HG03520 (cell line): ENCODE data around the gene CR2.
"Not testable (repeated sequence)": the region's sequence is repeated elsewhere in the genome, so short reads cannot be mapped to it uniquely, and the experiment has no call there.

Experiments used
- ATAC-seq: cut with Tn5 transposase; IDR thresholded peaks from one replicate; pipeline ENCODE4 v1.9.1; 2021; ENCODE audit warnings: mild to moderate bottlenecking, moderate library complexity; ENCODE audit not compliant: unreplicated experiment

CR2 gene

DNA sequence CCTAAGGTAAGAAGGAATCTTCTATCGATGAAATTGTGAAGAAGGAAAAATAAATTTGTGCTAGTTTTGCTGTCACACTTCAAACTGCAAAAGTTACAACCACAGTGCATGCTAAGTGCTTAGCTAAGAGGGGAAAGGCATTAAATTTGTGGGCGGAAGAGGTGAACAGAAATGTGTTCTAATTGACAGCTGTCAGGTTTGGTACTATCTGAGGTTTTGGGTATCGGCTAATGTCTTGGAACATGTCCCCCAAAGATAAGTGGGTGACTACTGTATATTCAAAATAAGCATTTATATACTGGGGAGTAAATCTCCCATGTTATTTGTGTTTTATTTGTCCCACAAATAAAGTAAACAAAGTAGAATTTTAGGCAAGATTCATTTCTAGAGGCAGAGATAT is 49.8 kb downstream of the CR2 start:
- ATAC-seq, result no peak

DNA sequence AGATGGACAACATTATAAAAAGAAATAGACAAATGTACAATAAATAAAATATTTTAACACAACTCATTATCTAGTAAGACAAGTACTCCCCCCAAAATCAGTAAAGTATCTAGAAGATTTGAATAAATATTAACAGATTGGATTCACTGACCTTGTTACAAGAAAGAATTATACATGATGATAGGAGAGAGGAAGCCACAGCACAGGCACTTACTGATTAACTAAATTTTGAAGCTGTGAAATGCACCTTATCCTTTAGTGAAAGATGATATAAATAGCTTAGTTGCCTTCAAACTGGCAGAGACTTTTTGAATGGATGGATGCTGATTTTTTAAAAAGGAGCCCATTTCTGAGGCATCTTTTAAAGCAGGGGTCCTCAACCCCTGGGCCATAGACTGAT is 50.3 kb downstream of the CR2 start:
- ATAC-seq, result no peak

DNA sequence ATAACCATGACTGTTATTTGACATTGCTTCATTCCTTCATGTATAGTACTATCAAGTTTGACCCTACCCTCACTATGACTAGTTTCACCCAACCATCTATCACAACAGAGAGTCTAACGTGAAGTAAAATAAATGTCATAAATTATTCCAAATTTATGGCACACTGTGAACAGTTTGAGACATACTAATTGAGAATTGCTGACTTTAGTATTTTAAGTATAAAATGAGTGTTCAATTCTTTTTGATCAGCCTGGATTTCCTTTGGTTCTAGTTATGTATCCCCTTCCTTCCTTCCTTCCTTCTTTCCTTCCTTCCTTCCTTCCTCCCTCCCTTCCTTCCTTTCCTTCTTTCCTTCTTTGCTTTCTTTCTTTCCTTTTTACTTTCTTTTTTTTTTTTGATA is 56.3 kb downstream of the CR2 start:
- no peak for ATAC-seq

DNA sequence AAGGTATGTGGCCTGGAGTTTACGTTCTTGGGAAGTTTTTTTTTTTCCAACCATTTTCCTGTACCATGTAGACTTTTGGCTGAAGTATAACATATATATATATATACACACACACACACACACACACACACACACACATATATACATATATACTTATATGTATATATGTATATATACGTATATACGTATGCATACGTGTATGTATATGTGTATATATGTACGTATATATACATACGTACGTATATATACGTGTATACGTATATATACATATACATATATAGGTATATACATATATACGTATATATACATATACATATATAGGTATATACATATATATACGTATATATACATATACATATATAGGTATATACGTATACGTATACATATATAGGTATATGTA is 60.8 kb downstream of the CR2 start:
- ATAC-seq, result no peak

DNA sequence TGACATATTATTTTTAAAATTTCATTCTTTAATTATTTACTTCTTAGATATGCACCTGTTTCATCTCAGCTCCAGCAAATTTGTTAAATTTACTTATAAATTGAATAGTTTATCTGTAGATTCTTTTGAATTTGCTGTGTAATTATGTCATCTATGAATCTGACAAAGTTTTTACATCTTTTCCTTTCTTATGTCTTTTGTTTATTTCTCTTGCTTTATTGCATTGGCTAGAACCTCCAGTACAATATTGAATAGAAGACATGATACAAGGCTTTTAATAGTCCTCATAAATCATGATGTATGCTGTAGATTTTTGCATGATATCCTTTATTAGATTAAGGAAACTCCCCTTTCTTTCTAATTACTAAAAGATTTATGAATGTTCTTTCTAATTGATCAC is 62.6 kb downstream of the CR2 start:
- no peak for ATAC-seq

DNA sequence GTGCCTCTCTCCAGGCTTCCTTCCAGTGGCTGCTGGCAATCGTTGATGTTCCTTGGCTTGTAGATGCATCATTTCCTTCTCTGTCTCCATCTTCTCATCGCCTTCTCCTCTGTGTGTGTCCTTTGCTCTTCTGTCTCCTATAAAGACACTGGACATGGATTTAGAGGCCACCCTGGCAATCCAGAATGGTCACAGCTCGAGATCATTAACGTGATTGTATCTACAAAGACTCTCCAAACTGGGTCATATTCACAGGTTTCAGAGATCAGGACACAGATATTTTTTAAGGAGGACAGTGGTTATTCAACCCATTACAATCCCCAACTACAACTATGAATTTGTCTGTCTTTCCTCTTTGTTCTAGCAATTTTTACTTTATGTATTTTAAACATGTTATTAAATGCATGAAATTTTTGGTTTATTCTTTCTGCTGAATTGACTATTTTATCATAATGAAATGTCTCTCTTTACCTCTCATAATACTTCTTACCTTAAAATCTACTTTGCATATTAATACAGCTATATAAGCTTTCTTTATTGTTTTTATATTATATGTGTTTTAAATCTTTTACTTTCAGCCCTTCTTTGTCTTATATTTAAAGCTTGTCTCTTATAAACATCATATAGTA is 64.6 kb downstream of the CR2 start:
- no peak for ATAC-seq

DNA sequence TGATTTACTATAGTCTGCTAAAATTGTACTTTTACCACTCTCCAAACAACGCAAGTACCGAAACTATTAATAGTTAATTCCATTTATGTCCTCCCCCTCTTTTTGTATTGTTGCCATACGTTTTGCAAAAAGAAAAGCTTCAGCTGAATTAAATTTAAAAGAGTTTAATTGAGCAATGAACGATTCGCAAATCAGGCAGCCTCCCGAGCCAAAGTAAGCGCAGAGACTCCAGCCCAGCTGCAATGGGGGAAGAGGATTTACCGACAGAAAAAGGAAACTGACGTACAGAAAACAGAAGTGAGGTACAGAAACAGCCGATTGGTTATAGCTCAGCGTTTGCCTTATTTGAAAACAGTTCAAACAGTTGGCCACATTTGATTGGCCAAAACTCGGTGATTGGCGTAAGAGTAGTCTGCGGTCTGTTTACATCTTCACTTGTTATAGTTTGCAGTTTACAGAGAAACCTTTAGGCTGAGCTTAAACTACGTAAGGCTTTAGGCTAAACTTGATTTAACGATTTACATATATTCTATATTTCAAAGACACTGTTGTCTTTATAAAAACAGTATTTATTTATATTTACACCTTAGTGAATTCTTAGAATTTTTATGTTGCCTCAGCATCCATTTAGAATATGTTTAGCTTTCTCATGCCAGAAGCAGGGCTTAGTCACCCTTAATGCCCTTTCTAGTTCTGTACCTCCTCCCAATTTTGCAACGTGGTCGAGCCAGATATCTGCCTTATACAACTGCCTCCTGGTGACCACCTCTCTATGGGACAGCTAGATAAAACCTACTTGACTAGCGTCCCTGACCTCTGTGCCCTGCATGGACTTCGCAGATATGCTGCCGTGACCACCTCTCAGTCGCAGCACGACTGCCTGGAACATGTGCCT is 65.6 kb downstream of the CR2 start:
- ATAC-seq, result no peak

DNA sequence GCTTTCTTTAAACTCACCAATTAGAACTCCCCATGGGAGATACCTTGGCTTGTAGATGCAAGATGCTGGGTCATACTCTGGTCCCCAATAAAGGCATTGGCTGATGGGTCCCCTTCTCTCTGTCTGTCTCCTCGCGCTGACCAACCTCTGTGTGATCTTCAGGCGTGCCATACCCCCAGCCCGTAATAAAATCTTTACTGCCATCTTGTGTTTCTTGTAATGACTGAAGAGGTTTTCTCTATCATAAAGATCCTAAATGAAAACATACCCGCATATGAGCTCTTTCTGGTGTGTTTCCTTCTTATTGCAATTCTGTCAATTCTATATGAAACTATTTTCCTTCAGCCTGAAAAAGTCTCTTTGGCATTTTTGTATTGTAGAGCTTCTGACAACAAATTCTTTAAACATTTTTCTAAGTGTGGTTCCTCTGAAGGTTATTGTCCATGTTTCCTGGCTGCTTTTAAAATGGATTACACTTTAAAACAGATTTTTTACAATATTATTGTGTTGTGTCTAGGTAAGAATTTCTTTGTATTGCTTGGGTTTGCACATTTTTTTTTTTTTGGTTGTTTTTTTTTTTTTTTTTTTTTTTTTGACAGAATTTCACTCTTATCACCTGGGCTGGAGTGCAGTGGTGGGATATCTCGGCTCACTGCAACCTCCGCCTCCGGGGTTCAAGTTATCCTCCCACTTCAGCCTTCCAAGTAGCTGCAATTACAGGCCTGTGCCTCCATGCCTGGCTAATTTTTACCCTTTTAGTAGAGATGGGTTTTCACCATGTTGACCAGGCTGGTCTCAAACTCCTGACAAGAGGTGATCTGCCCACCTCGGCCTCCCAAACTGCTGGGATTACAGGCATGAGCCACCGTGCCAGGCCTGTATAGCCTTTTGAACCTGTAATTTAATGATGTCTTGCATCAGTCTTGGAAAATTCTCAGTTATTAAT is 66.5 kb downstream of the CR2 start:
- ATAC-seq, result not testable (repeated sequence)

DNA sequence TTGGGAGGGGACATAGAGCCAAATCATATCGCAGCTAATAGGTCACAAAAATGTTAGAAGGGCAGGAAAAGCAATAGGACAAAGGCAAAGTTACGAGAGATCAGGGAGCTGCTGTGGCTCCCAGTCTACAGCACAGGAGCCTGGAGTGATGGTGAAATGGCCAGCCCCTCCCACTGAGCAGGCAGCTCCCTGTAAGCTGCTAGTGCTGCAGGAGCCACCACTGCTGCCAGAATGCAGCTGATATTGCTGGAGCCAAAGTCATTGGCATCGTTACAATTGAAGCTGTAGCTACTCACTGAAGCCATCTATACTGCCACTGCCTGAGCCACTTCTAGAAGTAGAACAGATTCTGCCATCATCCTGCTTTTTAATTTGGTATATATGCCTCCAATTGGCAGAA is 71.1 kb downstream of the CR2 start:
- not testable (repeated sequence) for ATAC-seq

DNA sequence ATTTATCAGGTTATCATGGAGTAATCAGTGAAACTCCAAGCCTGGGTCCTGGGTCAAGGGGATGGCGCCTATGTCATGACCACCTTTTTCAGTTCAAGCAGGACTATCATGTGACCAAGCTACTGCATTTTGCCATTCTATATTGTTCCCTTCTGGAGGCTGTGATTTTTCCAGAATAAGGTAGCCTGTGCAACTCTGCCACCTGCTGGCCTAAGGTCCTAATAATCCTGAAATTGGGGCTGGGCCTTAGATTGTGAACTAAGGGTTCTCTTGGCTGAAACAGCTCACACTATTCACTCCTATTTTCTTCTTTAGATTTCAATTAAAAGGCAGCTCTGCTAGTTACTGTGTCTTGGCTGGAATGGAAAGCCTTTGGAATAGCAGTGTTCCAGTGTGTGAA is 74.3 kb downstream of the CR2 start:
- ATAC-seq, result not testable (repeated sequence)

DNA sequence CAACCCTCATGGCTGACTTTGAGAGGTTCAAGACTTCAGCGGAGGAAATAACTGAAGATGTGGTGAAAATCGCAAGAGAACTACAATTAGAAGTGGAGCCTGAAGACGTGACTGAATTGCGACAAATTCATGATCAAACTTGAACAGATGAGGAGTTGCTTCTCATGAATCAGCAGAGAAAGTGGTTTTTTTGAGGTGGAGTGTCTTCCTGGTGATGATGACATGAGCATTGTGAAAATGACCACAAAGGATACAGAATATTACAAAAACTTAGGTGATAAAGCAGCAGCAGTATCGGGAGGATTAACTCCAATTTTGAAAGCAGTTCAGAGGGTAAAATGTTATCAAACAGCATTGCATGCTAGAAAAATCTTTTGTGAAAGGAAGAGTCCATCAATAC is 82.1 kb downstream of the CR2 start:
- ATAC-seq, result not testable (repeated sequence)
